NCI-H2196 treated with DMSO at 0.1 percent for 48 hours (cell line): ENCODE data around the gene CCN2.
A peak's percentile ranks its signal among the peaks of the same experiment; 100 is the strongest.
"Not testable (repeated sequence)": the region's sequence is repeated elsewhere in the genome, so short reads cannot be mapped to it uniquely, and the experiment has no call there.

ENCODE experiments used
- DNase-seq: peaks from one replicate; lab custom pipeline; 2025; ENCODE audit not compliant: unreplicated experiment; lab: John Stamatoyannopoulos, UW

Gene CCN2

DNA sequence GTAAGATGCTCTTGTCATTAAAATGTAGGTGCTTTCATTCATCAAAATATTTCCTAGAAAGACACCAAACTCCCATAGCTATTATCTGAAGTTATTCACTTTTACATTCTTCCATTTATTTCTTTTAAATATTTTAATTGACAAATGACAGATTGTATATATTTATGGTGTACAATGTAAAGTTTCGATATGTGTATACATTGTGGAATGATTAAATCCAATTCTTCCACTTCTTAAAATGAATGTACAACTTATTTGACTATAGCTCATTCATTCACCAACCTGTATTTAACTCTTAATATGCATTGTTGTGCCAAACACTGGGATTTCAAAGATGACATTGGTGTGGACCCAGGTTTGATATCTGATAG, 41.0 kb downstream of the CCN2 start:
- no peak for DNase-seq

DNA sequence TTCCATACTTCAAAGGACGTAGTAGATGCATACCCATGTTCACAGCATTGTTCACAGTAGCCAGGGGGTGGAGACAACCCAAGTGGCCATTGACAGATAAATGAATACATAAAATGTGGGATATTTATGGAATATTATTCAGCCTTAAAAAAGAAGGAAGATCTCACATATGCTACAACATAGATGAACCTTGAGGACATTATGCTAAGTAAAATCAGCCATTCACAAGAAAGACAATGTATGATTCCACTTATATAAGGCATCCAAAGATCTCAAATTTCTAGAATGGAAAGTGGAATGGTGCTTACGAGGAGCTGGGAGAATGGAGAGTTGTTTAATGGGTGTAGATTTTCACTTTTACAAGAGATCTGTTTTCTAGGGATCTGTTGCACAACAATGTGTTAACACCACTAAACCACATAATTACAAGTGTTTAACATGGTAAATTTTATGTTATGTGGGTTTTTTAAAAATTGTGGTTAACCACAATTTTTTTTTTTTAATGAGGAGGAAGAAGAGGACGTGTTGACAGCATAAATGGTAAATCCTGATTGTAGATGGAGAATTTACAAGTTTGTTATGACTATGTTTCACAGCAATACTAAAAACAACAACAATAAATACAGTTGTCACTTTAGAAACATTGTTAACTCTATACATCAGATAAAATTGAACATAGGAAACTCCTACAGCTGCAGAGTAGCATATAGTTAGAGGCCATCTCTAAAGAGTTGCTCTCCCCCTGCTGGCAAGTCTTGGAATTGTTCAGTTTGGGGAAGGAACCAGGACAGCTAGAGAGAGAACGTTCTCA, 41.6 kb downstream of the CCN2 start:
- DNase-seq = peak; percentile 31

DNA sequence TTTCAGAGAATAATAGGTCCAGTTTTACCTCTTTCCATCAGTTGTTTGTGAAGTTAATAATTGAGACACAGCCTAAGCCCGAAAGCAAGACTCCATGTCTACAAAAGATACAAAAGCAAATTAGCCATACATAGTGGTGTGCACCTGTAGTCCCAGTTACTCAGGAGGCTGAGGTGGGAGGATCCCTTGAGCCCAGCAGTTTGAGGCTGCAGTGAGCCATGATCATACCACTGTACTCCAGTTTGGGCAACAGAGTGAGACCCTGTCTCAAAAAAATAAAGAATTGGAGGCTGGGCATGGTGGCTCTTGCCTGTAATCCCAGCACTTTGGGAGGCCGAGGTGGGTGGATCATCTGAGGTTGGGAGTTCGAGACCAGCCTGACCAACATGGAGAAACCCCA, 42.4 kb downstream of the CCN2 start:
- DNase-seq = not testable (repeated sequence)

DNA sequence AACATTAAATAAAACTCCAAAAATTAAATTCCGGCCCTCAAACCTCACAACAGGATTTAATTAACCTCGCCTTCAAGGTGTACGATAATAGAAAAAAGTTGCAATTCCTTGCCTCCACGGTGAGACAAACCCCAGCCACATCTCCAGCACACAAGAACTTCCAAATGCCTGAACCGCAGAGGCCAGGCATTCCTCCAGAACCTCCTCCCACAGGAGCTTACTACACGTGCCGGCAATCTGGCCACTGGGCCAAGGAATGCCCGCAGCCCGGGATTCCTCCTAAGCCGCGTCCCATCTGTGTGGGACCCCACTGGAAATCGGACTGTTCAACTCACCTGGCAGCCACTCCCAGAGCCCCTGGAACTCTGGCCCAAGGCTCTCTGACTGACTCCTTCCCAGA, 47.4 kb downstream of the CCN2 start:
- DNase-seq = not testable (repeated sequence)

DNA sequence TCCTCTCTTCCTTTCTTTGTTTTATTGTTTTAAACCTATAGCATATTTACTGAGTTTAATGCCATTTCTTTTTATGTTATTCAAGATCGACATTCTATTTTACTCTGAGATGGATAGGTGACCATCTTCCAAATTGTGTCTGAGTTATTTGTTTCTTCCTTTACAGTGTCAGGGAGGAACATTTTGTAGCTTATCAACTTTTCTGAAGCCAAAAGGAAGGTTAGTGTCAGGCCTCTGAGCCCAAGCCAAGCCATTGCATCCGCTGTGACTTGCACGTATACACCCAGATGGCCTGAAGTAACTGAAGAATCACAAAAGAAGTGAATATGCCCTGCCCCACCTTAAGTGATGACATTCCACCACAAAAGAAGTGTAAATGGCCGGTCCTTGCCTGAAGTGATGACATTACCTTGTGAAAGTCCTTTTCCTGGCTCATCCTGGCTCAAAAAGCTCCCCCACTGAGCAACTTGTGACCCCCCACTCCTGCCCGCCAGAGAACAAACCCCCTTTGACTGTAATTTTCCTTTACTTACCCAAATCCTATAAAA, 49.8 kb downstream of the CCN2 start:
- DNase-seq = not testable (repeated sequence)

DNA sequence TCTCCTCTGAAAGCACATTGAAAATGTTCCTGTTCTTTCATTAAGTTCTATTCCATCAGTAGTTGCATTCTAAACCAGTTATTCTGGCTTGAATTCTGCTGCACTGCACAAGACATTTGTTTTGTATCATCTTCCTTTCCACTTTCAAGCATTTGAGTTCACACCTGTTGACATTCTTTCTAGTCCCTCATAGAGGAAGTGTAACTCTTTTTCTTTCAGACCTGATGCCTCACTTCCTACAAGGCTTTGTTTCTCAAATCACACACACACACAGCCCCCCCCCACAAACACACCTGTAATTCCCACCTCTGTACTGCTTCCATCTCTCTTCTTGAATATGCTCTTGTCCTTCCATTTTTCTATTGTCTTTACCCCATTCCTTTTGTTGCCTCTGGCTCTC, 50.9 kb downstream of the CCN2 start:
- no peak for DNase-seq

DNA sequence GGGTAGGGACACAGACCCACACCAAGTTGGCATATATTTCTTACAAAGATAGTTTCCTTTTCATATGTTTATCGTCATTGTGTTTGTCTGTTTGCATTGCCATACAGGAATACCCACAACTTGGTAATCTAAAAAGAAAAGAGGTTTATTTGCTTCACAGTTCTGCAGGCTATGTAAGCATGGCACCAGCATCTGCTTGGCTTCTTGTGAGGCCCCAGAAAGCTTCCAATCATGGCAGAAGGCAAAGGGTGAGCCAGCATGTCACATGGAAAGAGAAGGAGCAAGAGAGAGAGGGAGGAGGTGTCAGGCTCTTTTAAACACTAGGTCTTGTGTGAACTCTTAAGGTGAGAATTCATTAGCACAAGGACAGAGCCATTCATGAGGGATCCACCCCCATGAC, 52.5 kb downstream of the CCN2 start:
- no peak for DNase-seq
